COLO668 (cell line): ENCODE measurements around the gene TMEM18.

ENCODE experiments used
- DNase-seq: peaks from one replicate; lab custom pipeline; 2025; ENCODE audit not compliant: unreplicated experiment; lab: John Stamatoyannopoulos, UW

Gene TMEM18

GRCh38 chr2:636641-637405 is 40.4 kb downstream of the TMEM18 start:
- DNase-seq = peak; percentile 63

- DNase-seq = no peak
Observed at GRCh38 chr2:635687-636621, 41.3 kb downstream of the TMEM18 start.

GRCh38 chr2:634636-635388 is 42.4 kb downstream of the TMEM18 start:
- no peak for DNase-seq

GRCh38 chr2:634041-634440 is 43.2 kb downstream of the TMEM18 start:
- no peak for DNase-seq

GRCh38 chr2:633371-633770 is 43.8 kb downstream of the TMEM18 start:
- no peak for DNase-seq

GRCh38 chr2:632471-632870 is 44.7 kb downstream of the TMEM18 start:
- no peak for DNase-seq

- DNase-seq = no peak
Observed at GRCh38 chr2:631741-632140, 45.5 kb downstream of the TMEM18 start.

GRCh38 chr2:630451-631320 is 46.5 kb downstream of the TMEM18 start:
- DNase-seq = no peak

GRCh38 chr2:629961-630360 is 47.2 kb downstream of the TMEM18 start:
- no peak for DNase-seq

GRCh38 chr2:628651-629050 is 48.6 kb downstream of the TMEM18 start:
- no peak for DNase-seq

GRCh38 chr2:627926-628560 is 49.2 kb downstream of the TMEM18 start:
- DNase-seq = no peak

GRCh38 chr2:627340-627709 is 49.9 kb downstream of the TMEM18 start:
- DNase-seq = no peak

- no peak for DNase-seq
Observed at GRCh38 chr2:626491-627339, 50.5 kb downstream of the TMEM18 start.

GRCh38 chr2:625415-626333 is 51.5 kb downstream of the TMEM18 start:
- no peak for DNase-seq

- no peak for DNase-seq
Observed at GRCh38 chr2:624551-625347, 52.5 kb downstream of the TMEM18 start.

- DNase-seq = no peak
Observed at GRCh38 chr2:624096-624495, 53.1 kb downstream of the TMEM18 start.
